OCI-LY7 (cell line): ENCODE data around the gene CAB39. TPM values are rescaled to one million over a fixed set of nuclear protein-coding genes. Genes with fewer than 3 reads are reported as not detected.

Experiments
- BruUV-seq: library from RNA; stranded (reverse); fragments of 400-500 nt; replicated peaks from 2 replicates; lab custom pipeline; 2021; lab: Mats Ljungman, UMichigan
- CTCF ChIA-PET: fragments of 300-600 bp; sonication (Branson Sonifier 250); formaldehyde crosslinking; loops from one replicate; lab custom pipeline; 2022; ENCODE audit warnings: antibody characterized with exemption; ENCODE audit not compliant: unreplicated experiment; lab: Charles Lee
- POLR2A ChIA-PET: fragments of 300-600 bp; sonication (Branson Sonifier 250); formaldehyde crosslinking; loops from one replicate; lab custom pipeline; 2022; ENCODE audit warnings: antibody characterized with exemption; lab: Charles Lee
- DNase-seq: peaks from one replicate; pipeline ENCODE4 v3.0.0-alpha.2; 2015; ENCODE audit warnings: low spot score
- H2AFZ ChIP-seq: fragments of 200-600 bp; sonication (generic), shearing (Covaris generic); 2 replicates; pipeline ENCODE4 v1.6.1; 2014; ENCODE audit warnings: mild to moderate bottlenecking, antibody characterized with exemption, low read length, moderate library complexity
- H3K27ac ChIP-seq: fragments of 200-600 bp; sonication (generic); 2 replicates; pipeline ENCODE4 v1.5.1; 2014; ENCODE audit warnings: mixed run types, low read depth, mild to moderate bottlenecking, moderate library complexity, low read length, inconsistent platforms; ENCODE audit not compliant: poor library complexity, severe bottlenecking
- H3K36me3 ChIP-seq: fragments of 200-600 bp; sonication (generic); 2 replicates; pipeline ENCODE4 v1.6.1; 2014; ENCODE audit warnings: mild to moderate bottlenecking, antibody characterized with exemption, low read length, moderate library complexity, mixed read lengths; ENCODE audit not compliant: insufficient read depth
- H3K4me1 ChIP-seq: fragments of 200-600 bp; sonication (generic); 2 replicates; pipeline ENCODE4 v1.5.1; 2014; ENCODE audit warnings: mild to moderate bottlenecking, low read length; ENCODE audit not compliant: insufficient read depth, poor library complexity, severe bottlenecking
- H3K4me2 ChIP-seq: fragments of 200-600 bp; sonication (generic); 2 replicates; pipeline ENCODE4 v1.6.1; 2014; ENCODE audit warnings: mild to moderate bottlenecking, low read length
- H3K4me3 ChIP-seq: fragments of 200-600 bp; sonication (generic); 2 replicates; pipeline ENCODE4 v1.5.1; 2014; ENCODE audit warnings: mild to moderate bottlenecking, low read depth, low read length; ENCODE audit not compliant: poor library complexity, severe bottlenecking
- H3K79me2 ChIP-seq: fragments of 200-600 bp; sonication (generic); 2 replicates; pipeline ENCODE4 v1.6.1; 2016; ENCODE audit warnings: low read depth, mild to moderate bottlenecking, low read length, moderate library complexity, mixed read lengths; ENCODE audit not compliant: insufficient read depth
- H3K9me2 ChIP-seq: fragments of 200-600 bp; sonication (generic); 2 replicates; pipeline ENCODE4 v1.6.1; 2016; ENCODE audit warnings: mild to moderate bottlenecking, low read length, mixed read lengths; ENCODE audit not compliant: insufficient read depth
- H3K9me3 ChIP-seq: fragments of 200-600 bp; sonication (generic); 2 replicates; pipeline ENCODE4 v1.6.1; 2014; ENCODE audit warnings: mild to moderate bottlenecking, mixed run types, low read length, mixed read lengths
- H4K20me1 ChIP-seq: fragments of 200-600 bp; sonication (generic); 2 replicates; pipeline ENCODE4 v1.6.1; 2014; ENCODE audit warnings: mild to moderate bottlenecking, antibody characterized with exemption, low read length, moderate library complexity, mixed read lengths; ENCODE audit not compliant: insufficient read depth
- CTCF ChIP-seq: fragments of 200-600 bp; sonication (generic); conservative IDR thresholded peaks from 2 replicates; pipeline ENCODE4 v1.5.1; 2014; ENCODE audit warnings: mild to moderate bottlenecking, antibody characterized with exemption, low read length, moderate library complexity, mixed read lengths
- EZH2phosphoT487 ChIP-seq: fragments of 200-600 bp; sonication (generic); IDR thresholded peaks from 2 replicates; pipeline ENCODE4 v1.6.1; 2018; ENCODE audit warnings: low read depth, borderline replicate concordance, mild to moderate bottlenecking, mixed run types, antibody characterized with exemption, low read length, moderate library complexity, mixed read lengths
- intact Hi-C: fragments of 100-400 bp; cut with micrococcal nuclease; formaldehyde crosslinking; loops from one replicate; pipeline ENCODE4 v1.10.0; 2022; ENCODE audit not compliant: unreplicated experiment
- total RNA-seq, 2 experiments: library from RNA; depleted of rRNA in 1 of 2; stranded (reverse); fragments of >200 nt in 1 of 2; shearing (Covaris generic) in 1 of 2; gene quantifications; 2 replicates each; pipeline ENCODE4 v1.2.3, GENCODE V29; 2014 to 2022

CAB39 gene
- total RNA-seq, 2 experiments from 2014 or later: 39.3 to 53.4 TPM

DNA sequence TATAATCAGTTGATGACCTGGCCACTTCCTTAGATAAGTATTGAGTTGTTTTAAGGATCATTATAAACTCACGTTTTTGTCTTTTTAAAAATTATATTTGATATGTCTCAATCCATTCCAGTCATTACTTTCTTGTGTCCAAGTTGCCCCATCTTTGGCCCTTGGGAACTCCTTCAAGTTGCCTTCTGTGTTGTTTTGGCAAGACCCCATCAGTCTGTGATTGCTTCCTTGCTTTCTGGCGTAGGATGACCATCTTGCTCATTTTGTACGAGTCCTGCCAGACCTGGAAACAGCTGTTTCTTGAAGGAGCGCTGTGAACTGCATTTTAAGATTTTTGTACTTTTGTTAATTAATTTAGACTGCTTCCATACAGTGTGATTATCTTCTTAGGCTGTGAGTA lies 83.2 kb downstream of the CAB39 start:
- POLR2A ChIA-PET: interaction anchor here (0.6 kb wide), 1 partner anchor 28 kb away, joined by 3 read pairs; no protein-coding TSS in a partner anchor
- no peak overlapping the region for H3K4me3 ChIP-seq
- H2AFZ ChIP-seq: no peak overlapping the region
- peaks cover 27% of the 10 kb centered on the region for H3K4me1 ChIP-seq
- no peak for DNase-seq
- BruUV-seq: no TSS peak
- CTCF ChIA-PET: no interaction called here
- no peaks in the 10 kb centered on the region for H3K9me2 ChIP-seq
- no peak overlapping the region for H3K4me2 ChIP-seq
- H4K20me1 ChIP-seq: peaks cover 6% of the 10 kb centered on the region; the same call in 1 of the 2 replicates
- H3K79me2 ChIP-seq: no peaks in the 10 kb centered on the region
- H3K9me3 ChIP-seq: no peaks in the 10 kb centered on the region
- H3K27ac ChIP-seq: no peak overlapping the region
- TF ChIP-seq CTCF: no peak
- TF ChIP-seq EZH2phosphoT487: no peak
- H3K36me3 ChIP-seq: peaks cover 82% of the 10 kb centered on the region
- intact Hi-C loops: loop anchor here (5.0 kb wide), 1 partner anchor 789 kb away; no protein-coding TSS in a partner anchor

DNA sequence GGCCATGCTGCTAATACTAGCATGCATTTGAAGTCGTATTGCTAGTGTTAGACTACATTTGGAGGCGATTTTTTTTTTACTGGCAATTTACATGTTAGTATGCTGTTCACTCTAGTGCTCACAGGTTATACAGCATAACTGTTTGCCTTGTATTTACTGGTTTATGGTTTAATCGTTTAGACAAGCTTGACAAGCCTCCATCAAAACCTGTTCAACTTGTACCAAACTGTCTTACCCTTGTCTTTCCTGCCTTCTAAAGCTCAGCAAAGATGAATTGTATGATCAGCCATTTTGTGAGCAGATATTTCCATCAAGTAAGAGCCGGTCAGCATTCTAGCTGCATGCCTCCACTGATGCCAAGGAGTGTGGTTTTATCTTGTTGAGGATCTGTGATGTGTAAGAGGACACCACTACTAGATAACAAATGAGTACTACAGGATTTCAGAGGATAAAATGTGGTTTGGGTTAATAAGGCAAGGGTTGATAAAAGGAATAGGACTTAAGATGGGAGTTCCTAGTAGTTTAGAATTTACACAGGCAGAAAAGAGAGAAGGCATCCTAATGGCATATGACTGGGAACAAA lies 83.7 kb downstream of the CAB39 start:
- H3K4me1 ChIP-seq: peaks cover 27% of the 10 kb centered on the region
- no peak overlapping the region for H3K4me3 ChIP-seq
- intact Hi-C loops: loop anchor here (5.0 kb wide), 1 partner anchor 789 kb away; no protein-coding TSS in a partner anchor
- no peak overlapping the region for H2AFZ ChIP-seq
- H3K79me2 ChIP-seq: no peaks in the 10 kb centered on the region
- peaks cover 6% of the 10 kb centered on the region; the same call in 1 of the 2 replicates for H4K20me1 ChIP-seq
- H3K4me2 ChIP-seq: 0 out of 2 replicates have a peak overlapping the region, but pooled peaks have one; percentile 24
- BruUV-seq: no TSS peak
- TF ChIP-seq EZH2phosphoT487 (no peak), CTCF (no peak)
- H3K9me3 ChIP-seq: no peaks in the 10 kb centered on the region
- CTCF ChIA-PET: no interaction called here
- H3K9me2 ChIP-seq: no peaks in the 10 kb centered on the region
- H3K36me3 ChIP-seq: peaks cover 81% of the 10 kb centered on the region
- POLR2A ChIA-PET: interaction anchor here (0.6 to 1.3 kb wide), 4 partner anchors 8 to 29 kb away, joined by 3 to 4 read pairs (median 3); no protein-coding TSS in a partner anchor
- DNase-seq: no peak
- H3K27ac ChIP-seq: no peak overlapping the region
